PC-9 (cell line): ENCODE data around the gene SLC7A4. TPM values are rescaled to one million over a fixed set of nuclear protein-coding genes. Genes with fewer than 3 reads are reported as not detected.

Experiments
- BruUV-seq: library from RNA; stranded (reverse); fragments of 400-500 nt; replicated peaks from 2 replicates; lab custom pipeline; 2021; lab: Mats Ljungman, UMichigan
- CTCF ChIA-PET: fragments of 300-600 bp; sonication (Branson Sonifier 250); formaldehyde crosslinking; loops from one replicate; lab custom pipeline; 2022; ENCODE audit warnings: antibody characterized with exemption; lab: Charles Lee
- POLR2A ChIA-PET: fragments of 300-600 bp; sonication (Branson Sonifier 250); formaldehyde crosslinking; loops from one replicate; lab custom pipeline; 2022; ENCODE audit warnings: antibody characterized with exemption; ENCODE audit not compliant: unreplicated experiment; lab: Charles Lee
- DNase-seq, 2 experiments: peaks; one replicate each; pipeline versions ENCODE4 v3.0.0 to v3.0.0-alpha.2; 2015 to 2022; ENCODE audit warnings: mixed read lengths in 1 of 2
- H2AFZ ChIP-seq: fragments of 200-600 bp; sonication (generic); 2 replicates; pipeline ENCODE4 v1.8.1; 2017; ENCODE audit warnings: antibody characterized with exemption
- H3F3A ChIP-seq: fragments of 200-600 bp; sonication (generic); 2 replicates; pipeline ENCODE4 v1.8.1; 2017; ENCODE audit warnings: antibody characterized with exemption, mild to moderate bottlenecking, low read depth; ENCODE audit not compliant: insufficient read depth
- H3K27ac ChIP-seq: fragments of 200-600 bp; sonication (generic); 2 replicates; pipeline ENCODE4 v1.6.1; 2016; ENCODE audit warnings: mixed run types
- H3K27me3 ChIP-seq: fragments of 200-600 bp; sonication (generic); 2 replicates; pipeline ENCODE4 v1.6.1; 2016; ENCODE audit warnings: low read depth, mixed run types; ENCODE audit not compliant: insufficient read depth
- H3K36me3 ChIP-seq: fragments of 200-600 bp; sonication (generic); 2 replicates; pipeline ENCODE4 v1.6.1; 2016; ENCODE audit warnings: low read depth, mixed run types
- H3K4me1 ChIP-seq: fragments of 200-600 bp; sonication (generic); replicated peaks from 2 replicates; pipeline ENCODE4 v1.6.1; 2016; ENCODE audit warnings: mixed run types; ENCODE audit not compliant: insufficient read depth
- H3K4me2 ChIP-seq: fragments of 200-600 bp; sonication (generic); 2 replicates; pipeline ENCODE4 v1.6.1; 2017; ENCODE audit warnings: mixed run types
- H3K4me3 ChIP-seq: fragments of 200-600 bp; sonication (generic); 2 replicates; pipeline ENCODE4 v1.6.1; 2016; ENCODE audit warnings: mixed run types
- H3K79me2 ChIP-seq: fragments of 200-600 bp; sonication (generic); 2 replicates; pipeline ENCODE4 v1.6.1; 2017; ENCODE audit warnings: low read depth, mixed run types
- H3K9me2 ChIP-seq: fragments of 200-600 bp; sonication (generic); 2 replicates; pipeline ENCODE4 v1.8.1; 2017; ENCODE audit warnings: mild to moderate bottlenecking; ENCODE audit not compliant: insufficient read depth
- H3K9me3 ChIP-seq: fragments of 200-600 bp; sonication (generic); 2 replicates; pipeline ENCODE4 v1.8.1; 2016; ENCODE audit warnings: low read depth; ENCODE audit not compliant: insufficient read depth
- H4K20me1 ChIP-seq: fragments of 200-600 bp; sonication (generic); 2 replicates; pipeline ENCODE4 v1.8.1; 2017; ENCODE audit not compliant: insufficient read depth
- EZH2 ChIP-seq: fragments of 200-600 bp; sonication (generic); IDR thresholded peaks from 2 replicates; pipeline ENCODE4 v1.8.0; 2017; ENCODE audit warnings: antibody characterized with exemption, low read depth
- intact Hi-C: fragments of 100-400 bp; cut with micrococcal nuclease; formaldehyde crosslinking; loops from one replicate; pipeline ENCODE4 v1.10.0; 2022; ENCODE audit not compliant: unreplicated experiment
- total RNA-seq: library from RNA; stranded (reverse); gene quantifications from 2 replicates; pipeline ENCODE4 v1.2.3, GENCODE V29; 2021
- TF ChIP-seq, protein P1 (sequence below): fragments of 200-600 bp; sonication (generic); conservative IDR thresholded peaks from 2 replicates; pipeline ENCODE4 v1.6.1; 2017; ENCODE audit warnings: mixed run types, antibody characterized with exemption, mild to moderate bottlenecking, moderate library complexity

Gene SLC7A4
- total RNA-seq, 1 experiment from 2014 or later = not detected

DNA sequence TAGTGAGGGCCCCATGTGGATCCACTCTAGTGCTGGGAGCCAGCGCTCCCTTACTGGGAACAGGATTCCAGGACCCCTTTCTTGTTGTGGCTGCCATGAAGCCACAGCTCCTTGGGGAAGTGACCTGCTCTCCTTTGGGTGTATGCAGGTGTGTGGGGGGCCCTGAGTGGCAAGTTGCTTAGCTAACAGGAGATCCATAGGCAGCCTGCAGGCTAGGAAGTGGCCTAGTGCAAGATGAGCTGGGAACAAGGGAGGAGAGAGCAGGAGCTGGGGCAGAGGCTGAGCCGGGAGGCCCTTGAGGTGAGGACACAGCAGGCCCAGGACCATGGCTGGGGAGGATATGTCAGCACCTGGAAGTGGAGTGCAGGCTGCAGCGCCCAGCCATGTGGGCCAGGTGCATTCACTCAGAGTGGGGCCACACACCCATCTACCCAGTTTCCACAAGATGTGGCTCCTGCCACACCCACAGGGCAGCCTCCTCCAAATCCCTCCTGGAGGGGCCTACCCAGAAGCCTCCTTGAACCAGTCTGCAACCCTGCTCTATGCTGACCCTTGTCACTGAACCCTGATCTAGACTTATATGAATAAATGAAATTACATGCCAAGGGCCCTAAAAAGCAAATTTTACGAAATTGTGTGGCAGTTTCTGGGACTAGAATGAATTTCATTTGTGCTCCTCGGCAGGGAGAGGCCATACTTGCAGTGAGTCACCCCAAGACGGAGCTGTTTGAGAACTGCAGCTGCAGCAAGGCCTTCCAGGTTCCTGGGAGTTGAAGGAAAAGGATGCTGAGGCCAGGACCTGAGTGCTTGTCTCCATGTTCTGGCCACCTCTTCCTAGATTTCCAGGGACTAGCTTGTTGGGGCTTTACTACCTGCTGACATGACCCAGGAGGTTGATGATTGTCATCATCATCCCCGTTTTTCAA lies 33.7 kb downstream of the SLC7A4 start:
- TF ChIP-seq EZH2 = no peak
- TF ChIP-seq, protein P1, sequence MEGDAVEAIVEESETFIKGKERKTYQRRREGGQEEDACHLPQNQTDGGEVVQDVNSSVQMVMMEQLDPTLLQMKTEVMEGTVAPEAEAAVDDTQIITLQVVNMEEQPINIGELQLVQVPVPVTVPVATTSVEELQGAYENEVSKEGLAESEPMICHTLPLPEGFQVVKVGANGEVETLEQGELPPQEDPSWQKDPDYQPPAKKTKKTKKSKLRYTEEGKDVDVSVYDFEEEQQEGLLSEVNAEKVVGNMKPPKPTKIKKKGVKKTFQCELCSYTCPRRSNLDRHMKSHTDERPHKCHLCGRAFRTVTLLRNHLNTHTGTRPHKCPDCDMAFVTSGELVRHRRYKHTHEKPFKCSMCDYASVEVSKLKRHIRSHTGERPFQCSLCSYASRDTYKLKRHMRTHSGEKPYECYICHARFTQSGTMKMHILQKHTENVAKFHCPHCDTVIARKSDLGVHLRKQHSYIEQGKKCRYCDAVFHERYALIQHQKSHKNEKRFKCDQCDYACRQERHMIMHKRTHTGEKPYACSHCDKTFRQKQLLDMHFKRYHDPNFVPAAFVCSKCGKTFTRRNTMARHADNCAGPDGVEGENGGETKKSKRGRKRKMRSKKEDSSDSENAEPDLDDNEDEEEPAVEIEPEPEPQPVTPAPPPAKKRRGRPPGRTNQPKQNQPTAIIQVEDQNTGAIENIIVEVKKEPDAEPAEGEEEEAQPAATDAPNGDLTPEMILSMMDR = no peak
- intact Hi-C loops = no loop called here
- Histone ChIP-seq H3K27me3 (no peaks in the 10 kb centered on the region), H2AFZ (no peak overlapping the region), H3K36me3 (no peaks in the 10 kb centered on the region), H3K9me3 (no peaks in the 10 kb centered on the region), H4K20me1 (no peaks in the 10 kb centered on the region), H3K4me2 (no peak overlapping the region), H3K4me3 (no peak overlapping the region), H3K79me2 (peaks cover 24% of the 10 kb centered on the region), H3K27ac (no peak overlapping the region), H3F3A (peaks cover 8% of the 10 kb centered on the region; the same call in 1 of the 2 replicates), H3K9me2 (no peaks in the 10 kb centered on the region), H3K4me1 (peaks cover 6% of the 10 kb centered on the region)
- no TSS peak for BruUV-seq
- ChIA-PET CTCF (no interaction called here), POLR2A (no interaction called here)
- DNase-seq = no peak

DNA sequence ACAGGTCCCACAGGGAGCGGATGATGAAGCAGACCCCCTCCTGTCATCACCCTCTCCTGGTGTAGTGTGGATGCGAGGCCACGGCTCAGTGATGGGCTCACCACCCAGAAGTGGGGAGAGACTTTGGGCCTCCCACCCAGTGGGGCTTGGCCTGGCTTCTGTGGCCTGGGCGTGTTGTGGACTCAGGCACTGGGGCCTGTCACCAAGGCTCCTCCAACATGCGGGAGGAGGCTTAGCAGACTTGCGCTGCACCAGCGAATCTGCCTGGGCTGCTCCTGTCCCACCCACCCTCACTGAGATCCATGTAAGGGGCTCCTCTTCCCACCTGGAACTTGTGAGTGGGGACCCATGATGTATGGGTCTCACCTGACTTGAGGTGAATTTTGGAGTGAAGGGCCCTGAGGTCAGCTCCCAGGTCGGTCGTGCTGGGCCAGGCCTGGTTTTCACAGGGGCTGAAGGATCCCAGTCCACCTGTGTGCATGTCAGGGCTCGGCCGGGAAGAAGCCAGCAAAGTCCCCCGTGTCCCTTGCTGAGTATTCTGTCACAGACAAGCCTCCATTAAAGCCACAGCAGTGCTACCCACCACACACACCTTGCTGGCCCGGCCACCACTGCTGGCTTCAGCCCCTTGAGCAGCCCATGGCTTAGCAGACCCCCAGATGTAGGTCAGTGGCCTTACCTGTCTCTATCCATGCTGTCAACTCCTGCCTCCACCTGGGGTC lies 34.7 kb downstream of the SLC7A4 start:
- H4K20me1 ChIP-seq = no peaks in the 10 kb centered on the region
- peaks cover 2% of the 10 kb centered on the region; the same call in 1 of the 2 replicates for H3F3A ChIP-seq
- H3K9me3 ChIP-seq = no peaks in the 10 kb centered on the region
- H3K9me2 ChIP-seq = no peaks in the 10 kb centered on the region
- ChIA-PET POLR2A (no interaction called here), CTCF (no interaction called here)
- peaks cover 15% of the 10 kb centered on the region for H3K79me2 ChIP-seq
- TF ChIP-seq, protein P1 = no peak
- TF ChIP-seq EZH2 = no peak
- no peaks in the 10 kb centered on the region for H3K27me3 ChIP-seq
- no peak overlapping the region for H3K4me3 ChIP-seq
- no peak for DNase-seq
- no peaks in the 10 kb centered on the region for H3K36me3 ChIP-seq
- no peaks in the 10 kb centered on the region for H3K4me1 ChIP-seq
- H3K4me2 ChIP-seq = no peak overlapping the region
- H2AFZ ChIP-seq = no peak overlapping the region
- no TSS peak for BruUV-seq
- no peak overlapping the region for H3K27ac ChIP-seq
- intact Hi-C loops = no loop called here

DNA sequence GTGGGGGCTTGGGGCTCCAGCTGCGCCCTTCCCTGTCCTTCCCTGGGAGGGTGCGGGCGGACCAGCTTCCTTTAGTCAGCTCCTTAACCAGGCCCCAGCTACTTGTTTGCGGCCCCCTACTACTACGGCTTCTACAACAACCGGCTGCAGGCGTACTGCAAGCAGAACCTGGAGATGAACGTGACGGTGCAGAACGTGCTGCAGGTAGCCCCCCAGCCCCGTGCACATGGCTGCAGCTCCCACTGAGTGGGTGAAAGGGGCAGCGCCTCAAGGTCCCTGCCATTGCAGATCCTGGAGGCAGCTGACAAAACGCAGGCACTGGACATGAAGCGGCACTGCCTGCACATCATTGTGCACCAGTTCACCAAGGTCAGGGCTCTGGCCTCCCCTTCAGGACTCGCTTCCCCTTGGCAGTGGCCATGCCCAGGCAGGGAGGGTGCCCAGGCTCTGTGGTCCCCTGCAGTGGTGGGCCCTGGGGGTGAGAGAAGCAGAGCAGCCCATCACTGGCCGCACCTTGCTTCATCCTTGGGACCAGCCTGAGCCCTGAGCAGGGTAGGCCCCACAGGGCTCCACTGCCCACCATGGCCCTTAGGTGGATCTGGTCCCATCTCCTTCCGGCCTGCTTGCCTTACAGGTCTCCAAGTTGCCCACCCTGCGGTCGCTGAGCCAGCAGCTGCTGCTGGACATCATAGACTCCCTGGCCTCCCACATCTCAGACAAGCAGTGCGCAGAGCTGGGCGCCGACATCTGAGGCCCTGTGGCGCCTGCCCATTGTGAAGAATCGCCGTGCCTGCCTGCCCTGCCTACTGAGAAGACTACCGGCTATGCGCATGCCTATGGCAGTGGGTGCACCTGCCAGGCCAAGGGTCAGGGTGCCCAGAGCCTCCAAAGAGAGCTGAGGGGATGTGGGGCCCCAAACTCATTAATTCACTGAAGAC lies 35.5 kb downstream of the SLC7A4 start:
- no peak overlapping the region for H3K4me2 ChIP-seq
- no peak overlapping the region for H2AFZ ChIP-seq
- no TSS peak for BruUV-seq
- H3K79me2 ChIP-seq = peaks cover 15% of the 10 kb centered on the region
- intact Hi-C loops = no loop called here
- no peak for TF ChIP-seq EZH2
- TF ChIP-seq, protein P1 = no peak
- H3K27me3 ChIP-seq = no peaks in the 10 kb centered on the region
- H3K36me3 ChIP-seq = no peaks in the 10 kb centered on the region
- no peaks in the 10 kb centered on the region for H3F3A ChIP-seq
- POLR2A ChIA-PET = interaction anchor here (0.6 kb wide), 1 partner anchor 116 kb away, joined by 10 read pairs; no protein-coding TSS in a partner anchor
- H4K20me1 ChIP-seq = no peaks in the 10 kb centered on the region
- CTCF ChIA-PET = no interaction called here
- H3K27ac ChIP-seq = no peak overlapping the region
- H3K4me3 ChIP-seq = no peak overlapping the region
- no peak for DNase-seq
- H3K4me1 ChIP-seq = no peaks in the 10 kb centered on the region
- H3K9me3 ChIP-seq = no peaks in the 10 kb centered on the region
- no peaks in the 10 kb centered on the region for H3K9me2 ChIP-seq
